Stimulated activated CD8-positive, alpha-beta memory T cell treated with anti-CD3 and anti-CD28 coated beads, Interleukin-12 subunit alpha, Interleukin-12 subunit beta, amount 100 ng/mL, for 24 hours (primary cell): Measurements from ENCODE around the gene PEX10.
"Not testable (repeated sequence)": the region's sequence is repeated elsewhere in the genome, so short reads cannot be mapped to it uniquely, and the experiment has no call there.

Experiments used
- DNase-seq: peaks from one replicate; pipeline ENCODE4 v3.0.0-alpha.2; 2020; ENCODE audit errors: extremely low read depth

The PEX10 gene

DNA sequence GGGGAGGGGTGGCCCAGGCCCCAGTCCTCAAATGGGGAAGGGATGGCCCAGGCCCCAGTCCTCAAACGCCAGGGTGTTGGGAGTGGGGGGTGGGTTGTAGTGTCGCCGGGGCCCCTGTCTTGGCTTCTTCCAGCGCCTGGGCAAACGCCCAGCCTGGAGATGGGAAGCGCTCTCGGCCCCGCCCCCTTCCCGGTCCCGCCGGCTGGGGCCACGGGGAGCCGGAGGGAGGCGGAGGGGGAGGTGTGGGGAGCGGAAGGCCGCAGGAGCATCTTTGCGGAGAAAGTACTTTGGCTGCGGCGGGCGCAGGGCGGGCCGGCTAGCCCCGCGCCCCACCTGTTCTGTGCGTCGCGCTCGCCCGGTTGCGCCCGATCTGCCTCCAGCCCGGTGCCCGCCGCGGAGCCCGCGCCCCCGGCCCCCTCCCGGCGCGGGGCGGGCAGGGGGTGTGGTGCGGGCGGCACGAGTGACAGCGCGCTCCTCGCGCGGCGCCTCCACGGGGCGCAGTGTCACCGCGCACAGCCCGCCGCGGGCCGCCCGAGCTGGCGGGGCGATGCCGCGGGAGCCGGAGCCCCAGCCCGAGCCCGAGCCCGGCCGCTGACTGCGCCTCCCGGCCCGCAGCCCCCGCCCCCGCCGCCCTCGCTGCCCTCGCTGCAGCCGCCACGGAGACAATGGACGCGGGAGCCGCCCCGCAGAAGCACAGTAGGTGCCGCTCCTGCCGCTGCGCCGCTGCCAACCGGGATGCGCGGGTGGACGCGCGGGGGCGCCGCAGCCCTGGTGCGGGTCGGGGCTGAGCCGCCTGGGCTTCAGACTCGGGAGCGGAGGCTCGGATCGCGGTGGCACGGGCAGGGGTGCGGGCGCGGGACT is 31.1 kb upstream of the PEX10 start:
- no peak for DNase-seq

DNA sequence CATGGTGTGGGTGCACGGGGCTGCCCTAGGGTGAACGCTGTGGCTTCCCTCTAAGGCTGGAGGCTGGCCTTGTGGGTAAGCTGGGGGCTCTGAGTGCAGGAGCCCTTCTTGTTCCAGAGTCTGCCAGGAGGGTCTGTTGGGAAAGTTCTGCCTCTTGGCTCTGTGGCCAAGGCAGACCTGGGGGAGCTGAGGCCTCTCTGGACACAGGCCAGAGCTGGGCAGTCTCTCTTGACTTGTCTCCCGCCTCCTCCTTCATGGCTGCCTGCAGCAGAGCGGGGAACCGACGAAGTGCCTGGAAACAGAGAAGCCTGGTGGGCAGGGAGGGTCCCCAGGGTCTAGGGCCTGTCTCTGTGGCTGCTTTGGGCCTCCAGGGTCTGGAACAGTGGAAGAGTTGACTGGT is 30.3 kb upstream of the PEX10 start:
- no peak for DNase-seq

DNA sequence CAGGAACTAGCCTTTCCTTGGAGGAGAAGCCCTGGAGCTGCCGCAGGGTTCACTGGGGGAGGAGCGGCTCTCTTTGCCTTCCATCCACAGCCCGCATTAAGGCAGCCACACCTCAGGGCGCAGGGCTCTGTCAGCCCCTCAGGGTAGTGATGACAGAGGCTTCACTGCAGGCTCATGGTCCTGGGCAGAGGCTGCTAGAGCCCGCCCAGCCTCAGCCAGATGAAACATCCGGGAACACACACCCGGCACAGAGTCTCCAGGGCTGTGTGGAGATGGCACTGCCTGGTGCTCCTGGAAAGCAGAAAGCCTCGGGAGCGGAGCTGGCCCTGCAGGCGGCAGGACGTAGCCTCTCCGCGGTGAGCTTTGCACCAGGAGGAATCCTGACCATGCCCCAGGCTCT is 29.4 kb upstream of the PEX10 start:
- no peak for DNase-seq

DNA sequence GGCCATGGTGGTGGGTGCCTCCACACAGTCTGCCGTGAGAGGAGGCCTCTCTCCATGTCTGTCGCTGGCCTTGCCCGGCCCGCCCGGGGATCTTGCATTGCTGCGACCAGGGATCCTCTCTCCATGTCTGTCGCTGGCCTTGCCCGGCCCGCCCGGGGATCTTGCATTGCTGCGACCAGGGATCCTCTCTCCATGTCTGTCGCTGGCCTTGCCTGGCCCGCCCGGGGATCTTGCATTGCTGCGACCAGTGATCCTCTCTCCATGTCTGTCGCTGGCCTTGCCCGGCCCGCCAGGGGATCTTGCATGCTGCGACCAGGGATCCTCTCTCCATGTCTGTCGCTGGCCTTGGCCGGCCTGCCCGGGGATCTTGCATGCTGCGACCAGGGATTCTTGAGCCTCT is 28.0 kb upstream of the PEX10 start:
- not testable (repeated sequence) for DNase-seq

DNA sequence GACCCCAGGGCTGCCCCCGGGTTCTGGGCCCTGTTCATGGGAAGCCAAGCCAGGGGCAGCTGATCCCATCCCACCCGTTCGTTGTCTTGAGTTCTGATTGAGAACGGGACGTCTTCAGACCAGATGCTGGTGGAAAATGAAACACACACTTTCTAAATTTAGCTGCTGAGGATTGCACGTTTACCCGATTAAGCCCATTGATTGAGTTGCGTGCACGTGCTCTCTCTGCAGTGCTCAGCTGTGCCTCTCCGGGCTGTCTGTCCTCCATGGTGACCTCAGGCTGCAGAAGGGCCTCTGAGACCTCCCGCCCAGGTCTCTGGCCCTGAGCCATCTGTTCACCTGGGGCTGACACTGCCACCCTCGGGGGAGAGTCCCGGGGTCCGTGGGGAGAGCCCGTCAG is 27.0 kb upstream of the PEX10 start:
- DNase-seq = no peak

DNA sequence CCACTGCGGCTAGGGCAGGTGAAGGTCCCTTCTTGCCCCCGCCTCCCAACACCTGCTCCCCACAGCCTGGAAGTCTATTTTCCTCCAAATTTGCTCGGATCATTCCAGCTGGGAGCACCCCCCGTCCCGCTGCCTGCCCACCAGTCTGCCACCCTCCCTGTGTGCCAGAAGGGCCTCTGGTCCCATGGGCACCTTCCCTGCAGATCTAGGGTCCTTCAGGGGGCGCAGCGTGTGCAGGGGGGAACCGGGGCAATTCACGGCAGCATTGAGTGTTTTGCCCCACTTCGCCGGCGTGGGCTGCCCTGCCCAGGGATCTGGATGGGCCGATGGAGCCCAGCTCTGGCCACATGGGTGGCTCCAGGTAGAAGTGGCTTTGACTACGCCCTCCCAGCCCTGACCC is 26.3 kb upstream of the PEX10 start:
- DNase-seq = no peak

DNA sequence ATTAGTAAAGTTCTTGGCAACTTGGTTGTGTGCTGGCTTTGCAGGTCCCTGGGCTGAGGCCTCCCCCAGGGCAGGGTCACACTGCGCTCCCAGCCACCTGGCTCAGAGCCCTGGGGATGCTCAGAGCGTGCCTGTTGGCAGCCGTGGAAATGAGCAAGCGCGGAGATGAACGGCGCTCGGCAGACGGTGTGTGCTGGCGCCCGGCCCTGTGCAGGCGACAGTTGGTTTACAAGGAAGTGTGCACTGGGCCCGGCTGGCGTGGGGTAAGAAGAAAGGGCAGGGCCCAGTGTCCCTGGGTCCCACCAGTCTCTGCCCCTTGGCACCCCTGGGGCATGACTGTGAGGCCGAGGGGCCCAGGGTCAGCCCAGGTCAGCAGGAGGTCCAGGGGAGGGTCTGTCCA is 25.7 kb upstream of the PEX10 start:
- no peak for DNase-seq

DNA sequence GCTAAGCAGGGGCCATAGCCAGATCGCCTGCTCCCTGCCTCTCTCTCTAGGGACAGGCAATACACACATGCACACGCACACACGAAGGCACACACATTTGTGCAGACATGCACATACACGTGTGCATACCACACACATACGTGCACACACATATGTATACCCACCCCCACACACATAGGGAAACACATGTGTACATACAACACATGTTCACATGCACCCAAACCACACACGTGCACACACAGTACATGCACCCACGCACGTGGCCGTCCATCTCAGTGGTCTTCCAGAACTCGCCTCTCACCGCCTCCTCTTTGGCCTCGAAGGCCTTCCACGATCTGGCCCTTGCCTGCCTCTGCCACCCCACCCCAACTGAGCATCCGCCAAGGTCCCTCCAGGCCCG is 25.3 kb upstream of the PEX10 start:
- DNase-seq = no peak

DNA sequence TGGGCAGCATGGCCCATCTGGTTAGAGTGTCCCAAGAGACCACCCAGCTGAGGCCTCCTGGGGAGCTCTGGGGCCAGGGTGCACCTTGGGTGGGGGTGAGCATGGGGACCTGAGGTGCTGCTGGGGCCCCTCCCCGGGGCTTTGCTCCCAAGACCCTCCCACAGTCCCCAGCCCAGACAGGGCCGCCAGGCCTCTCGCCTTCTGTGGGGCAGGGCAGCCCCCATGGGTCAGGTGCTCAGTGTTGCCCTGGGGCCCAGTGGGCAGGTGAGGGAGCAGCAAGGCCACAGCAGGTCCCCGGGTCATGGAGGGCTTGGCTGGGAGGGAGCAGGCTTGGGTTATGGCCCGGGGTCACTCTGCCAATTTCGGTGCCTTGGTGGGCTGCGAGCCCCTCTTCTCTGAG is 24.5 kb upstream of the PEX10 start:
- DNase-seq = no peak

DNA sequence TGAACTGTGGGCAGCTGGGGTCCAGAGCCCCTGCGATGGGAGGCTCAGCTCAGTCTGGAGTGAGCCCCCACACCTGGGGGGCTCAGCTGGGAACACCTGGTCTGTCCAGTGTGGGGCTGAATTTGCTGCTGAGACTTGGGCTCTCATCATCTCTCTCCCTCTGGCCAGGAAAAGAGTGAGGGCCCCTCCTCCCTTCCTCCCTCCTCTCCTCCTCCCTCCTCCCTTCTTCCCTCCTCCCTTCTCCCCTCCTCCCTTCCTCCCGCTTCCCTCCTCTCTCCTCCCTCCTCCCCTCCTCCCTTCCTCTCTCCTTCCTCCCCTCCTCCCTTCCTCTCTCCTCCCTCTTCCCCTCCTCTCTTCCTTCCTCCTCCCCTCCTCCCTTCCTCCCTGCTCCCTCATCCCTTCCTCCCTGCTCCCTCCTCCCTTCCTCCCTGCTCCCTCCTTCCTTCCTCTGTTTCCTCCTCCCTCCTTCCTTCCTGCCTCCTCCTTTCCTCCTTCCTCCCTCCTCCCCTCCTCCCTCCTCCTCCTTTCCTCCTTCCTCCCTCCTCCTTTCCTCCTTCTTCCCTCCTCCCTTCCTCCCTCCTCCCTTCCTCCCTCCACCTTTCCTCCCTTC is 23.5 kb upstream of the PEX10 start:
- DNase-seq = no peak

DNA sequence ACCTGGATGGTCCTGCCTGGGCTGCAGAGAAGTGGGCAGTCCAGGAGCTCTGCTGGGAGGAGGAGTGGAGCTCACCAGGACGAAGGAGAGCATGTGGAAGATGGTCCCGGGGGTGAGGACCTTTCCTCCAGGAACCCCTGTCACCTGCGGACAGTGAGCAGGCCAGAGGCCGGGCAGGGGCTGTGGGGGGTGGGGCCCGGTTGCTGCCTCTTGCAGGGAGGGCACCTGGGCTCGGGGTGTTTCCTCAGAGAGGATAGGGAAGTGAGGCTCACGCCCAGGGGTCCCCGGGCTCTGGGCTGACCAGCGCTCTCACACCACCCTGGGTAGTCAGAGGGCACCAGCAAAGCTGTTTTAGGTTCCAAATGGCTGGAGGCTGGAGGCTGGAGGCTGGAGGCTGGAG is 22.7 kb upstream of the PEX10 start:
- no peak for DNase-seq

DNA sequence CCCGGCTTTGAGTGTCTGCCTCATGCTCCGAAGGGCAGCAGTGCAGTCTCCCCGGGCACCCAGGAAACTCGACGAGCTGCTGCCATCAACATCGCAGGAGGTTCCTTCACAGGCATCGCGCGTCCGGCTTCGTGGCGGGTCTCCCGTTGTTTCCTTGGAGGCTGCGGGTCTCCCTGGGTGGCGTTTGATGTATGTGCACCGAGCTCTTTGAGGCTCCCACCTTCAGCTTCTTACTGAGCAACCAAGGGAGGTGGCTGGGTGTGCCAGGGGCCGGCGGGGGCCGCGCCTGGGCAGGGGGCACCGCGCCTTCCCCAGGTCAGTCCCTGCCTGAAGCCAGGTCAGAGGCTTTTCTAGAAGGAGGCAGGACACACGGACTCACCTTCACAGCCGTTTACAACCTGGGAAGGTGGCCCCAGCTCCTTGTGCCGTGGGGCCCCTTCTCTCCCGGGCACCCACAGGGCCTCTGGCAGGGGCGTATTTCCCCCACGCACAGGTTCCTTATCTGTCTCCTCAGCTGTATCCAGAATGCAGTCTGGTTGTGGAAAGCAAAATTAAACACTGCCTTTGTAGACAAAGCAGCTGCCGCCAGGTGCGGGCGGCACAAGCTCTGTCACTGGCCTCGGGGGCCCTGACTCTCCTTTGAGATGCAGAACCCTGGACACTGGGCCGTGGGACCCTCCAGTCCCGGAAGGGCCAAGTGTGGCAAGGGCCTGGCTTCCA is 21.7 kb upstream of the PEX10 start:
- no peak for DNase-seq

DNA sequence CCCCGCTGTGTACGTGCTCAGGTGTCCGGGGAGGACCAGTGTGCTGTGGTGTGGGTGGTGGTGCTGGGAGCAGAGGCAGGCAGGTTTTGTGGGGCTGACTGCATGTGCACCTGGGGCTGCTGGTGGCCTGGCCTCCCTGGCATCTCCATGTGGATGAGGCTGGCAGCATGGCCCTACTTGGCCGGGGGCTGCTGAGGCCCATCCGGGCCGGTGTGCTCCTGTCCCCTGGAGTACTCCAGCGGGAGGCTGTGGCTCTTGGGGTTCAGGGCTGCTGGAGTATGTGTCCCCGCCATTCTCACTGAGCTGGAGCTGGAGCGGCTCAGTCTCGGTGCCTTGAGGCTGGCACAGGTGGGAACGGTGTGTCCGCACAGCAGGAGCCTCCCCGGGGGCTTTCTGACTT is 20.8 kb upstream of the PEX10 start:
- DNase-seq = no peak

DNA sequence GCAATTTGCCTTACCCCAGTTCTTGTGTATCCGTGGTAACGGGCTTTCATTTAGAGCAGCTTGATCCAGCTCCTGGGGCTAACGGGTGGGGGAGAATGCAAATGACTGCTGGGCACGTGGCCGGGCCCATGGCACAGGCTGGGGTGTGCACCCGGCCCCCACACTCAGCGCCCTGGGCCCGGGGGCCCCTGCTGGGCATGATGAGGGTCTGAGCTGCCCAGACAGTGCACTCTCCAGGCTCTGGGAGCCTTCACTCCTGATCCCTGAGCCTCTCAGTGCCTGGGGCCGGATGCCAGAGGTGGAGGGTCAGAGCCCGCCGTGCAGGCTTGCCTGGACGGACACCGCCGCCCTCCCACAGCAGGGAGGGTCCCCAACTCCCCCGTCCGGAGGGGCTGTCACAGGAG is 20.1 kb upstream of the PEX10 start:
- DNase-seq = no peak

DNA sequence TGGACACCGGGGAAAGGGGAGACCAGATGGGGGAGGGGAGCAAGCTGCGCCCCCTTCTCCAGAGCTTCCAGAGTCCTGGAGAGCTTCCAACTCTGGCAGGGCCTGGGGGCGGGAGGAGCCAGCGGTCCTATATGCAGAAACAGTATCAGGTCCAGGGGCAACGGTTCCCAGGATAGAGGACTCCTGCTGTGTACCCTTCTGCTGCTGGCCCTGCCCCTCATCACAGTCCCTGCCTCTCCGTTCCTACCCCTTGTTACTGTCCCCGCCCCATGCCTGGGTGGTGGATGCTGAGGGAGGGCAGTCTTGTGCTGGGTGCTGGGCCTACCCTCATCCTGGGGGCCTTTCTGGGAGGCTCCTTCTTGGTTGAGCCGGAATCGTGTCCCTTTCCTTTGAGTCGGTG is 19.2 kb upstream of the PEX10 start:
- no peak for DNase-seq

DNA sequence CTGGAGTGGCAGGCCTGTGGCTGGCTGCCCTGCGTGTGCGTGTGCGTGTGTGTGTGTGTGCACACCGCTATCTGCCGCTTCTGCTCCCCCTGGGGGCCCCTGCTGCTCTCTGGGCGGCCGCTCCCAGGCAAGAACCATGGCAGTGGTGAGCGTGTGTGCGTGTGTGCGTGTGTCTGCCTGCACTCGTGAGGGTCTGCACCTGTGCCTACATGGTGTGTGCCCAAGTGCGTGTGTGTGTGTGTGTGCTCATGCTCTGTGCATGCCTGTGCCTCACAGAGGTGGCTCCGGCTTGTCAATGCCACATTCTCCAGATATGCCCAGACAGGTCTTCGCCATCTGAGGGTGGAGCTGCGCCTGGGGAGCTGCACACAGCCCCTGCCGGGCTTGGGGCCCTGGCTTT is 18.7 kb upstream of the PEX10 start:
- DNase-seq = no peak

DNA sequence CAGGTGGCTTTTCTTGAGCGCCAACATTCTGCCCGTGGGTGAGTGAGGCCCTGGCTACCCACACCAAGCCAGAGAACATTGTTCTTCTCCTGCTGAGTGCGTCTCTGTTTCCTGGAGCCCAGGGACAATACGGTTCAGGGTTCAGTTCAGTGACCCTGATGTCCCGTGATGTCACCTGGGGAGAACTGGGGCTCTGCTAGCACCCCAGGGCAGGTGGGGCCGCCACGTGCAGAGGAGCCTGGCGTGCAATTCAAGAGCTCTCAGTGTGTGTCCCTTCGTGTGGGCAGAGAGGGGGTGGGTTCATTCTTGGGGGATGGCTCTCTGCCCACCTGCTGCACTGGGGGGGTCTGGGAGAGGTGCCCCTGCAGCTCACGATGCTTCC is 18.2 kb upstream of the PEX10 start:
- no peak for DNase-seq

DNA sequence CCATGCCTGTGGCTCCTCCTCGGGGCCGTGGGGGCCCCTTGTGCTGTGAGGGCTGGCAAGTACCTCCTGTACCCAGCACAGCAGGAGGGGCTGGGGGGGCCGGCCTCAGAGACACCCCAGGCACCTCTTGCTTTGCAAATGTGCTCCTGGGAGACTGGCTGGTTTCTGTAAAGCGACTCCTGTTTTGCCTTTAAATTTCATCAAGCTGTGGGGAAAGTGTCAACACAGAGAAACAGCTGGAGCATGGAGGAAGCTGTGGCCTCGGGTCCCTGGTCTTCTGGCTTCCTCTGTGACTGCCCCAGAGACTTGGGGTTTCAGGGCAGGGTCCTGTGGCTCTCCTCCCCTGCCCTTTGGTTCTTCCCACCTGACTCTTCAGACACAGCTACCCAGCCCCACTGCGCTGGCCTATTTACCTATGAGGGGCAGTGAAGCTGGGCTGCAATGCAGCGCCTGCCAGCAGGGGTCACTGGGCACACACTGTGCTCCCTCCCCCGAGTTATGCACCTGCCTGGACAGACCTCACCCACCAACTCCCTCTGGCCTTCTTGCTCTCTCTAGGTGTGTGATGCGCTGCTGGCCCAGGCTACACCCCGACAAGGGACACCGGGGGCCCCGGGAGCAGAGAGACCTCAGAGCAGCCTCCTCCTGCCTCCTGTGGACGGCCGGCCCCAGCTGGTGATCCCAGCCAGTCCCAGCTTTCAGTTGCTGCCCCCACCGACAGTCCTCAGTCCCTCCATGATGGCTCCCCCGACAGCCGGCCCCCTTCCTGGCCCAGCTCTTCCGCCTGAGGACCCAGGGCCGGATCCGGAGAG is 17.6 kb upstream of the PEX10 start:
- no peak for DNase-seq

DNA sequence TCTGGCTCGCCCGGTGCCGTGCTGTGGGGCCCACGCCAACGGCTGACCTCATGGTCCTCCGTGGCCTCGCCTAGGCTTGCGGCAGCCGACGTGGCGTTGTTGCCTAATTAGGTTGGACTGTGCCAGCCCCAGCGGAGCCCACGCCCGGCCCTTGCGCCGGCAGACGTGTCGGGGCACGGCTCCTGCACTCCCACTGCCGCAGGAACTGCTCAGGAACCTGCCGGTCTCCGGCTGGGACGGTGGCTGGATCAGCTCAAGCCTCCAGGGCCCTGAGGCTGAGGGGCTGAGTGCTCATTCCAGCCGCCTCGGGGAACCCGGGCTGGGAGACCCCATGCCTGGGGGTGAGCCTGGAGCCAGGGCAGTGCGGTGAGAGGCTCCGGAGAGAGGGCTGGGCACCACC is 16.1 kb upstream of the PEX10 start:
- DNase-seq = no peak

DNA sequence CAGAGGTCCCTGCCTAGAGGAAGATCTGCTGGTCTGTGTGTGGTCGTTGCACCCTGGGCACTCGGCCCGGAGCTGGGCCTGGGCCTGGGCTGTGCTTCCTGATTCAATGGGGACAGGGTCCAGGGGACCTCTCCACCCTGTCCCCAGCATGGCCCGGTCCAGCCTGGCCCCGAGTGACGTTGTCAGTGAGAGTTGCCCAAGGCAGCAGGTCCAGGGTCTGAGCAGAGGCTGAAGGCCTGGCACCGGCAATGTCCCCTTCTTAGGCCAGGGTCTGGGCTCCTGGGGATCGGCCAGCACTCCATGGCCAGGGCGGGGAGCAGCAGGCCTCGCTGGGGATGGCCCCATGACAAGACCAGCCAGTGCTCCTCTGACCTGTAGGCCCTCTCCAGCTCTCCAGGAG is 15.6 kb upstream of the PEX10 start:
- no peak for DNase-seq

DNA sequence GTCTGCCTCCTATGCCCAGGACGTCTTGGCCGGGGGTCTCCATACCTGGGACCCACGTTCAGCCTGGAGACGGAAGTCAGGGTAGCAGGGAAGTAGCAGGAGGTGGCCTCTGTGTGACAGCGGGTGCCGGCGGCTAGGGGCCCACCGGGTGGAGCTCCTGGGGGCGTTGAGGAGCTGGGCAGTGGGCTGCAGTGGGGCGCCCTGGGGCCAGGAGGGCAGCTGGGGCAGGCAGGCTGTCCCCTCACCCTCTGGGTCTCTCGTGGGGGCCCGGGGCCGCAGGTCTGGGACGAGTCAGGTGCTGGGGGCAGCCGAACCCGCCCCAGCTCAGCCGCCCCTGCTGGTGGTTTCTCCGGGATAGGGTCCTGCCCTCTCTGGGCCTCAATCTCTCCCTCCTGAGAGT is 14.7 kb upstream of the PEX10 start:
- DNase-seq = no peak

DNA sequence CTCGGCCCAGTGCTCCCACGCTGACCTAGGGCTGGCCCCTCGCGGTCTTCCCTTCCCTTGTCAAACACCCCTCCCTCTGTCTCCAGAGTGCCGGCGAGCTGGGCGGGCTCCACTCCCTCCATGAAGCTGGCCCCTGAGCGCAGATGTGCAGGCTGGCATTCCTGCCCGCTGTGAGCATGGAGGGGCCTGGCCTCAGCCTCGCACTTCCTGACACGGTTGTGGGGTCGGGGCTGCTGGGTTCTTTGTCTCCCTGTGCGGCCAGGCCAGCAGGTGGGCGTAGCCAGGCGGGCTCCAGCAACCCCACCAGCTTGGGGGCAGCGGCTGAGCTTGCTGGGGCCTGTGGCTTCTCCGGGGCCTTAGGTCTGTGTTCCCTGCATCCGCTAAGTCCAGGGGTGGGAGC is 14.2 kb upstream of the PEX10 start:
- no peak for DNase-seq
